ENCODE results near the gene PPP1R12C.
A peak's percentile ranks its signal among the peaks of the same experiment; 100 is the strongest.
"Not testable (repeated sequence)": the region's sequence is repeated elsewhere in the genome, so short reads cannot be mapped to it uniquely, and the experiment has no call there.

Gene PPP1R12C

DNA sequence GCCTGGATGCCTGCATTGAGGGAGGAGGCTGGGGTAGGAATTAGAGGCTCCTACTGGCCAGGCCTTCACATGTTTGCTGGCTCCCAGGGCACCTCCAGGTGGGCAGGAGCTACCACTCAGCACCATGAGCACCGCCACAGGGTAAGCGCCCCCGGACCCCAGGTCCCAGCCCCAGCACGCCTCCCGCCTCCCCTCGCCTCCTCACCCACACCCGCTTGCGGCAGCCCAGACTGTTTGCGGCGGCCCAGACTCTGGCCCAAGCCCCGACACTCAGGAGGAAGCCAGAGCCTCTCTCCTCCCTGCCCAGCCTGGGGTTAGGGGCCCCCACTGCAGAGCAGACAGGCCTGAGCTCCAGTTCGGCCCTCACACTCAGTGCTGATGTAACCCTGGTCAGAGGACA, 41.1 kb downstream of the PPP1R12C start:
- DNase-seq (ENCODE audit: low read depth in 2 of 2) = no peak

DNA sequence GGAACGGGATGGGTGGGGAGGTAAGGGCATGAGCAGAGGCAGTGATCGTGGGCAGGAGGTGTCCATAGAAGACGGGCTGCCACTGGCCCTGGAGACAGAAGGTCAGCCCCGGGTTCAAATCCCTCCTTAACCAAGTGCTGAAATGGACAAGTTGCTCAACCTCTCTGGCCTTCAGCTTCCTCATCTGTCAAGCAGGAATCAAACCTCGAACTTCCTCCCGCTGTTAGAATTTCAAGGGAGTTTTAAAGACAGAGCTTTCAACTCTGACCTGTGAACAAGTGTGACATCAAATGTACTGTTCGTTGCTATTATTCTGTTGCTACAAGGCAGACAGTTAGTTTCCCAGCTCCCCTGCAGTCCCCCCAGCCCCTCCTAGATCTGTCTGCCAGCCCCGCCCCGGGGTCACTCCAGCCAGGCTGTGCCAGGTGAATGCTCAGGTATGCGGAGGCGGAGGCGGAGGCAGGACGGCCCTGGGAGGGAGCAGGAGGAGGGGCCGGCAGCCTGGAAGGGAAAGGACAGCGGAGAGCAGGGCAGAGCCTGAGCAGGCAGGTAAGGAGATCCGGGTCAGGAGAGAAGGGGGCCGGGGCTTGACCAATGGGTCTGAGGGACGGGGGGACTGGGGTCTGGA, 42.0 kb downstream of the PPP1R12C start, which contains the start of gene EPS8L1:
Gene EPS8L1 (plus strand): TSS at position 499 of the 628 bp plus-strand sequence. CDS start 576 bp downstream, outside the sequence.
- DNase-seq (ENCODE audit: low read depth in 2 of 2) = no peak

DNA sequence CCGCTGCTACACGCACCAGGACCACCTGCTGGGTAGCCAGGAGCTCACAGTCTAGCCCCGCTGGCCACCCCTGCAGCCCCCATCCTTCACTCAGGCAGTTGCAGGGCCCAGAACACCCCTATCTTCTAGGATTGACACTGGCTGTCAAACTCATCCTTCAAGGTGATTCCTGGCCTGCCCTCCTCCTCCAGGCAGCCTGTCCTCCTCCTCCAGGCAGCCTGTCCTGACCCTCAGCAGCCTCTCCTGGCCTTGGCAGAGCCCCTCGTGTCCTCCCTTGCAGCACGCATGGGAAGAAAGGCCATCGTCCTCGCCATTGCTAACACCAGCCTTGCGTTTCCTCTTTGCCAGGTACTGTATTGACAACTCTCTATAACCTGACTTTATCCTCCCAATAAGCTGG, 45.5 kb downstream of the PPP1R12C start:
- no peak for DNase-seq (ENCODE audit: low read depth in 2 of 2)

DNA sequence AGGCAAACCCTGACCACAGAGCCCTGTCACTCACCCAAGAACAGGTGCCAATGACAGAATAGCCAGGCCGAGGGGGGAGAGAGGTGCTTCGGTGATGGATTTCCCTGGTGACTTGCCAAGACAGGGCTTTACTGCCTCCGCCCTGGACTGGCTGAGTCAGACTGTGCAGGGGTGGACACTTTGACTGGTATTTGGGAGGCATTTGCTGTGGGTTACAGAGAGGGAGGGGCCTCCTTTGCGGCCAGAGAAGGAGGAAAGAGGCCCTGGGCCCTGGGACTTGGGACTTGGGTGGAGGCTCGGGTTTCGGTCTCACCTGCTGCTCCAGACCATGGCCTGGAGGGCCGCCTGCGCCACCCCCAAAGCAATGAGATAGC, 46.3 kb downstream of the PPP1R12C start:
- no peak for DNase-seq (ENCODE audit: low read depth in 2 of 2)

DNA sequence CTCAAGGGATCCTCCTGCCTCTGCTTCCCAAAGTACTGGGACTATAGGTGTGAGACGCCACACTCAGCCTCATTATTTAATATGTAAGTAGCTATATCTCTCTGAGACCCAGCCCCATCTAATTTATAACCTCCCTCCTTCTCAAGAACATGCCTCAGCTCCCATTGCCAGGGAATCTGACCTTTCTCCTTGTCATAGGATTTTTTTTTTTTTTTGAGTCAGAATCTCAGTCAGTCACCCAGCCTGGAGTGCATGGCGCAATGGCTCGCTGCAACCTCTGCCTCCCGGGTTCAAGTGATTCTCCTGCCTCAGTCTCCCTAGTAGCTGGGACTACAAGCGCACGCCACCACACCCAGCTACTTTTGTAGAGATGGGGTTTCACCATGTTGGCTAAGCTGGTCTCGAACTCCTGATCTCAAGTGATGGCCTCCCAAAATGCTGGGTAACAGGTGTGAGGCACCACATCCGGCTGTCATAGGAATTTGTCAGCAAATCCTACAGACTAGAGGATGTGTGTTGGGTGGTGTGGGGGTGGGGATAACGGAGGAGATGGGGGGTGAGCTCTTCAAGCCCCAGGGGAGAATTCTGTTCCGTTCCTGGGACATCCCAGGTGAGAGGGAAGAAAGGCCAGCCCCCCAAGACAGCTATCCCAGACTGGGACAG, 46.8 kb downstream of the PPP1R12C start:
- no peak for DNase-seq (ENCODE audit: low read depth in 2 of 2)

DNA sequence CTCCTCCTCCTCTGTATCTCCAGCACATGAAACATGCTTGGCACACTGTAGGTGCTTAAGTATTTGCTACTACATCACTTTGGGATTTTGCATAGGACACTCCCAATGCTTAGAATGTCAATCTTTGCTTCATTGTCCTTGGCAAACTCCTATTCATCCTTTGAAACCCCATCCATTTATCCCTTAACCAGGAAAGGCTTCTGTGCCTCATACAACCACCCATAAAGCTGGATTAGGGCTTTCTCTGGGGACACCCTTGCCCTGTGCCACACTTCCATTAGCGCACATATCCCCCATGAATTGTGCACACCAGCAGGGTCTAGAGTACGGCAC, 47.6 kb downstream of the PPP1R12C start:
- DNase-seq (ENCODE audit: low read depth in 2 of 2) = no peak

DNA sequence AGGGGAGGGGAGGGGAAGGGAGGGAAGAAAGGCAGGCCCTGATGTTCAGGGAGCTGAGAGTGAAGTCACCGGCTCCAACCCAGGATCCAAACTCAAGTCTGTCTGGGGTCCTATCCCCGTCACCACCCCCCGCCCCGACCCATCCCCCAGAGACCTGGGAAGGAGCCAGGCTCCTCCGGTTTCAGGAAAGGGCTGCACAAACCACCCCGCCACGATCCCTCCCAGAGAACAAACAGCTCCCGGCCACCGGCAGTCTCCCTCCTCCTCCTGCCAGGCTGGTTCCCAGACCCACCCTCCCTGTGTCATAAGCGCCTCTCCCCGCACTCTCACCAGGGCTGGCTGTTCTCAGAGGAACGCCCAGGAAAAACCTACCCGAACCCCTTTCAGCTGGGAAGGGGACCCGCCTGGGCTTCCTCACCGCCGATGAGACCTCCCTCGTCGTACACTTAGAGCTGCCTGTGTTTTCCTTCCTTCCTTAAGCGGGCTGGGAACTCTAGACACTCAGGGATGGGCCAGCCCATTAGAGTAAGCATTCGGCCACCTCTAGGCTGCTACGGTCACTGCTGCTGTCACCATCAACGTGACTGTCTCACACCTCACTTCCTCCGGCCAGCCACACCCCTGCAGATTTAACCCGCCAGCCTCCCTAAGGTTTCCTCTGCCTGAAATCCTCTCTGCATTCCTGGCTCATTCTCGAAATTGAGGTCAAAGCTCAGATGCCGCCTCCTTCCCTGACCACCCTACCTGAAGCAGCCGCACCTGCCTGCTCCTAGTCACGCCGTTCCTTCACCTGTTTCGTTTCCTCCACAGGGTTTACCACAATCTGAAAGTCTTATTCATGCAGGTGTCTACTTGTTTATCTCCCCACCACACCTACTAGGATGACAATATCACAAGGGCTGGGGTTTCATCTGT, 48.2 kb downstream of the PPP1R12C start:
- no peak for DNase-seq (ENCODE audit: low read depth in 2 of 2)

DNA sequence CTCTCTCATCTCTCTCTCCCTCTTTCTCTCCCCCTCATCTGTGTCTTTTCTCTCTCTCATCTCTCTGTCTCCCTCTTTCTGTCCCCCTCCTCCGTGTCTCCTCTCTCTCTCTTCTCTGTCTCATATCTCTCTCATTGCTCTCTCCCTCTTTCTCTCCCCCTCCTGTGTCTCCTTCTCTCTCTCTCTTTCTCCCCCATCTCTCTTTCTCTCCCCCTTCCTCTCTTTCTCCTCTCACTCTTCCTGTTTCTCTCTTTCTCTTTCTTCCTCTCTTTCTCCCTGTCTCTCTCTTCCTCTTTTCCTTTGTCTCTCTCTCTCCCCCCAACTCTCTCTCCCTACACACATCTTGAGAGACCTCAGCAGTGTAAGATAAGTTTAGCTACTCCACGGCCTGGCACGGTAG, 49.6 kb downstream of the PPP1R12C start:
- DNase-seq (ENCODE audit: low read depth in 2 of 2) = no peak

DNA sequence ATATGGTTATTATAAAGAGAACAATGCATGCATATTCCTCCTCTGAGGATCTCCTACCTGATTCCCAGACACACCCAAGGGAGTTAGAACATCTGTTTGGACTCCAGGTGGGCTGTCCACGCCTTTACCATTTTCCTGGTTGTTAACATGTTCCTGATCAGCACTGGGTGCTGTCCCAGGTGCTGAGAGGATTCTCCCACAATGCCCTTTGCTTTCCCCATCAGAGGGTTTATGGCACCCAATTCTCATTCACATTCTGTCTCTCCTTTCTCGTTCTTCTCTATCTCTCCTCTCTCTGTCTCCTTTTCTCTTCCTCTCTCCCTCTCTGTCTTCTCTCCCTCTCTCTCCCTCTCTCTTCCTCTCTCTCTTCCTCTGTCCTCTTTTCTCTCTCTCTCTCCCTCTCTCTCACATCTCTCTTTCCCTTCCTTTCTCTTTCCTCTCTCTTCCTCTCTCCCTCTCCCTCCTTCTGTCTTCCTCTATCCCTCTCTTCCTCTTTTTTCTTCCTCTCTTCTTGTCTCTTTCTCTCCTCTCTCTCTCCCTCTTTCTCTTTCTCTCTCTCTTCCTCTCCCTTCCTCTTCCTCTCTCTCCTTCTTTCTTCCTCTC, 51.2 kb downstream of the PPP1R12C start:
- DNase-seq (ENCODE audit: low read depth in 2 of 2) = no peak

DNA sequence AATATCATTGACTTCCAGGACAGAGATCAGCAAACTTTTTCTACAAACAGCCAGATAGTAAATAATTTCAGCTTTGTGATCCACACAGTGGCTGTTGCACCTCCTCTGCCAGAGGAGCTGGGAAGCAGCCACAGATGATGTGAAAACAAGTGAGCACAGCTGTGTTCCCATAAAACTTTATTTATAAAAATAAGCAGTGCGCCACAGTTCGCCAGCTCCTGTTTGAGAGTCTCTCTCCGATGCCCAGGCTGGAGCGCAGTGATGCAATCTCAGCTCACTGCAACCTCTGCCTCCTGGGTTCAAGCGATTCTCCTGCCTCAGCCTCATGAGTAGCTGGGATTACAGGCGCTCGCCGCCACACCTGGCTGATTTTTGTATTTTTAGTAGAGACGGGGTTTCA, 51.9 kb downstream of the PPP1R12C start:
- not testable (repeated sequence) for DNase-seq (ENCODE audit: low read depth in 2 of 2)

DNA sequence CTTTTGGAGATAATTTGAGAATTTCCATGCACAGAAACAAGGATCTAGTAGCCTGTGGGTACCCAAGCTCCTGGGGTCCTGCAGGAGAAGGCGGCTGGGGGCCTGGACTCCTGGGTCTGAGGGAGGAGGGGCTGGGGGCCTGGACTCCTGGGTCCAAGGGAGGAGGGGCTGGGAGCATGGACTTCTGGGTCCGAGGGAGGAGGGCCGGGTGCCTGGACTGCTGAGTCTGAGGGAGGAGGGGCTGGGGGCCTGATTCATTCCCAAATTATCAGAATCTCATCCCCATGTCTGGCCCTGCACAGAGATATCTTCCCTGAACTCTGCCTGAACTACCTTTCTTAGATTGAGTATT, 54.0 kb downstream of the PPP1R12C start:
- no peak for DNase-seq (ENCODE audit: low read depth in 2 of 2)

DNA sequence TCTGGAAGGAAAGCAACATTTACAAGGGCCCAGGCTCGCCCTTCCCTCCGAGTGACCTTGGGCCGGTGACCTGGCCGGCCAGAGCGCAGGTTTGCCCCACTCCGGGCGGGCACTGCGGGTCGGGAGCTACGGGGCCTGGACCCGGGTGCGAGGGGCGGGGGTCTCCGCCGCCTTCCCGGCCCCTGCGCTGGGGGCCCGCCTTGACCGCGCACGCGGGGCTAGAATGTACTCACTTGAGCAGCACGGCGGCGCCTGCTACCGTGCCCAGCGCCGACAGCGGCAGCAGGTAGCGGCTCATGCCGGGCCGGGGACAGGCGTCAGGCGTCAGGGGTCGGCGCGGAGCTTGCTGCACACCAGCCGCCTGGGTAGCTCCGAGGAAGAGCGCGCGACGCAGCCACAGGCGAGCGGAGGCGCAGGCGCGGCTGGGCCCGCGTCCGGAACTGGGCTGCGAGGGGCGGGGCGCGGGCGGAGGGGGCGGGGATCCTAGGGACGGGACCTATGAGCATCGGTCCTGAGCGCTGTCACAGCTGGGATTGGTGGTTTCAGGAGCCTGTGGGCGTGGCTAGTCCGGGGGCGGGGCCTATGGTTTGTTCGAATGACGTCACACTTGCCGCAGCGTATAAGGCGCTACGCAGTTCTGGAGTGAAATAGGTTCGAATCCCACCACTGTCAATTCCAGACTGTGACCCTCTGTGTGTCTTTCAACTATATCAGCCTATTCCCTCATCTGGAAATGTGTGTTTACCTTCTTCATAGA, 54.5 kb downstream of the PPP1R12C start, which contains the start of gene RDH13:
Gene RDH13 (minus strand): TSS at position 414 of the 757 bp plus-strand sequence. CDS start 116 bp downstream, at position 298.
- peak; percentile 92 to 96 for DNase-seq (ENCODE audit: low read depth in 2 of 2)

DNA sequence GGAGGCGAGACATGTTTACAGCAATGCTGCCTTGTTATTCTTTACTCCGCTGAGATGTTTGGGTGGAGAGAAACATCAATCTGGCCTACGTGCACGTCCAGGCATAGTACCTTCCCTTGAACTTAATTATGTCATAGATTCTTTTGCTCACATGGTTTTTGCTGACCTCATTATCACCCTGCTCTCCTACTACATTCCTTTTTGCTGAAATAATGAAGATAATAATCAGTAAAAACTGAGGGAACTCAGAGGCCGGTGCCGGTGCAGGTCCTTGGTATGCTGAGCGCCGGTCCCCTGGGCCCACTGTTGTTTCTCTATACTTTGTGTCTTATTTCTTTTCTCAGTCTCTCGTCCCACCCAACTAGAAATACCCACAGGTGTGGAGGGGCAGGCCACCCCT, 57.1 kb downstream of the PPP1R12C start:
- not testable (repeated sequence) for DNase-seq (ENCODE audit: low read depth in 2 of 2)

DNA sequence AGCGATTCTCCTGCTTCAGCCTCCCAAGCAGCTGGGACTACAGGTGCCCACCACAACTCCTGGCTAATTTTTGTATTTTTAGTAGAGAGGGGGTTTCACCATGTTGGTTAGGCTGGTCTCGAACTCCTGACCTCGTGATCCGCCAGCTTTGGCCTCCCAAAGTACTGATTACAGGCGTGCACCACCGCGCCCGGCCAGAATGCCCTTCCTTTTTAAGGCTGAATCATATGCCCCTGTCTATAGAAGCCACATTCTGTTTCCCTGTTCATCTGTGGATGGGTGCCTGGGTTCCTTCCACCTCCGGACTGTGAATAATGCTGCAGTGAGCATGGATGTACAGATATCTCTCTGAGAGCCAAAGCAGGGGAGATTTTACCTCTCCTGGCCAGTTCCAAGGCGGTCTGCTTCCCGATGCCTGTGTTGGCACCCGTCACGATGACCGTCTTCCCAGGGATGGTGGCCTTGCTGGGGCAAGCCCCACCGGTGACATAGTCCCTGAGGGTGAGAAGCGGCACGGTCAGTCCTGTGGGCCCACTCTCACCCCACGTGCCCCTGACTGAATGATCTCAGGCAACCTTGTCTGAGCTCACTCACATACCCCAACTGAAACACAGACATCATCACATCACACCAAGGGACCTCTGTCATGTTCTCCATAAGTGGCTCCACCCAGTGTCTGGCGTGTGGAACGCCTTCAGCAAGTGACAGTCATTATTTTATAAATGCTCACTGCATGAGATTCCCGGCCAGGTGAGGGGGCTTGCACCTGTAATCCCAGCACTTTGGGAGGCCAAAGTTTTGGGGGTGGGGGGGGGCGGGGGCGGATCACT, 58.4 kb downstream of the PPP1R12C start:
- no peak for DNase-seq (ENCODE audit: low read depth in 2 of 2)

DNA sequence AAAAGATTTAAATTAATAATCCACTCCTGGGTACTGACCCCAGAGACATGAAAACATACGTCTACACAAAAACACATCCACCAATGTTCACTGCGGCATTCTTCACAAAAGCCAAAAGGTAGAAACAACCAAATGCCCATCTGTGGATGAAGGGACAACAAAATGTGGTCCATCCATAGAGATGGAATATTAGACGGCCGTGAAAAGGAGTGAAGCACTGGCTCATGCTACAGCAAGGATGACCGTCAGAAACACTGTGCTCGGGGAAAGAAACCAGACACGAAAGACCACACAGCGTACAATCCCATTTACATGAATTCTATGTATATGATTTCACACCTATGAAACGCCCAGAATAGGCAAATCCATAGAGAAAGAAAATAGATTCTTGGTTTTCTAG, 60.6 kb downstream of the PPP1R12C start:
- DNase-seq (ENCODE audit: low read depth in 2 of 2) = no peak

DNA sequence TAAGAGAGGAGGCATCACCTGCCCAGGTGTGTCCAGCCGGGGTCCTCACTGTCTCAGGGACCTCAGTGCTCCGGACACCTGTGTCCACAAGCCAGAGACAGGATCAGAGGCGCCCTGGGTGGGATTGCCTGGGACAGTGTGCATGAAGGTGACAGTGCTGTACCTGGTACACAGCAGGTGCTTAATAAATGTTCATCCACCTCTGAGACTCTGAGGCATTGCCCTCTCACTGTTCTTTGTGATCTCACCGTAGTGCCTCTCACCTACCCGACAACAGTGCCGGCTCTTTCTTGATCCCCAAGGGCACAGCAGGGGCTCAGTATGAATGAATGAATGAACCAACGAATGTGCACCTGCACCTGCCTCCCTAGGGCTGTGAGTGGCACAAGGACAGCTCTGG, 63.7 kb downstream of the PPP1R12C start:
- DNase-seq (ENCODE audit: low read depth in 2 of 2) = no peak

DNA sequence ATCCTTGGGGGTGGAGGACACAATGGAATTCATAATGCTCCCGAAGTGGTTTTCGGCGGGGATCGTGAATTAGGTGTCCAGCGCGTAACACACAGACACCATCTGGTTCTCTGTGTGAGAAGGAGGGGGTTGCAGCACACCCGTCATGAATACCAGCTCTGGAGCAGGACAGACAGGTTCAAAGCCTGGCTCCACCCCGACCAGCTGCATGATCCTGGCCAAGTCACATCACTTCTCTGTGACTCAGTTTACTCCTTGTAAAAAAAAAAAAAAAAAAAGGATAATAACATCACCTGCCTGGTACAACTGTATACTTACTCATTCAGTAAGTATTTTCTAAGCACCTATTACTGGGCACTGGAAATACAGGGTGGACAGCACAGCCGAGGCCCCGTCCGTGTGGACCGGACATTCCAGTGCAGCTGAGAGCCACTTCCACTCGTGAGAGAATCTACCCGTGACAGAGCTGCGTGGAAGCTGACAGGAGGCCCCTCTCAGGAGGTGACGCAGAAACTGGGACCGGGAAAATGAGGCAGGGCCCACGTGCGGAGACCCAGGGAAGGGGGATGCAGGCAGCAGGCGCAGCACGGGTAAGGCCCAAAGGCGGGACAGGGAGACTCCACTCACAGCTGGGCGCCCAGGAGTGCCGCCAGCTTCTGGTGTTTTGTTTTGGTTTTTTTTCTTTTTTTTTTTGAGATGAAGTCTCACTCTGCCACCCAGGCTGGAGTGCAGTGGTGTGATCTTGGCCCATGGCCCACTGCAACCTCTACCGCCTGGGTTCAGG, 66.5 kb downstream of the PPP1R12C start:
- DNase-seq (ENCODE audit: low read depth in 2 of 2) = no peak

DNA sequence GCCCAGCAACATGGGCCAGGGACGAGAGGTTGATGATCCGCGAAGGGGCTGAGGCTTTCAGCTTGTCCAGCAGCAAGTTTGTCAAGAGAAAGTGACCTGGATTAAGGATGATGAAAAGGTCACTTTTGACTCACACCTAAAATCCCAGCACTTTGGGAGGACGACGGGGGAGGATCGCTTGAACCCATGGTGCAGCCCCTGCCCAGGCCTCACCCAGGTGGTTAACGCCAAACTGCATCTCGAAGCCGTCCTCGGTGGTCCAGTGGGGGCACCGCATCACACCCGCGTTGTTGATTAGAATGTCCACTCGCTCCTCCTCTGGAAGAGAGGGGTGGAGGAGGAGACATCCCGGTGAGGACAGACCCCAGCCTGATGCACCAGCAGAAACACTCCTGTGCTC, 69.0 kb downstream of the PPP1R12C start:
- no peak for DNase-seq (ENCODE audit: low read depth in 2 of 2)

DNA sequence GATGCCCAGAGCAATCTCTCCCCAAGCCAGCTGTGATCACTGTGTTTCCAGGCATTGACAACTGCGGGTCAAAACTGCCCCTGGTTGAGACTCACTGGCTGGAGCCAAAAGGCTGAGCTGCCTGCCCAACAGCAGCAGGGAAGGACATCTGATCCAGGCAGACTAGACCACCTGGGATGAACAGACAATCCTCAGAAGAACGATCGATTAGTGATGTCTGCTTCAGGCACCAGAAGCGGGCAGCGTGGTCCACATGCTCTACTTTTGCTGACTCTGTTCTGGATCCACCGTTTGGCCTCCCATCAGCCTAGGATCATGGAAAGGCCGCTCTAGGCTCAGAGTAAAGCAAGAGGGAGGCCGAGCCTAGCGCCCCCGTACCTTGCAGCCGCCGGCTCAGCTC, 69.5 kb downstream of the PPP1R12C start:
- DNase-seq (ENCODE audit: low read depth in 2 of 2) = no peak
